Fibroblast of upper back skin (primary cell): ENCODE results near the gene KCP.
A peak's percentile ranks its signal among the peaks of the same experiment; 100 is the strongest.

ENCODE experiments used
- DNase-seq: peaks from one replicate; pipeline ENCODE4 v3.0.0-alpha.2; 2013

Gene KCP

DNA sequence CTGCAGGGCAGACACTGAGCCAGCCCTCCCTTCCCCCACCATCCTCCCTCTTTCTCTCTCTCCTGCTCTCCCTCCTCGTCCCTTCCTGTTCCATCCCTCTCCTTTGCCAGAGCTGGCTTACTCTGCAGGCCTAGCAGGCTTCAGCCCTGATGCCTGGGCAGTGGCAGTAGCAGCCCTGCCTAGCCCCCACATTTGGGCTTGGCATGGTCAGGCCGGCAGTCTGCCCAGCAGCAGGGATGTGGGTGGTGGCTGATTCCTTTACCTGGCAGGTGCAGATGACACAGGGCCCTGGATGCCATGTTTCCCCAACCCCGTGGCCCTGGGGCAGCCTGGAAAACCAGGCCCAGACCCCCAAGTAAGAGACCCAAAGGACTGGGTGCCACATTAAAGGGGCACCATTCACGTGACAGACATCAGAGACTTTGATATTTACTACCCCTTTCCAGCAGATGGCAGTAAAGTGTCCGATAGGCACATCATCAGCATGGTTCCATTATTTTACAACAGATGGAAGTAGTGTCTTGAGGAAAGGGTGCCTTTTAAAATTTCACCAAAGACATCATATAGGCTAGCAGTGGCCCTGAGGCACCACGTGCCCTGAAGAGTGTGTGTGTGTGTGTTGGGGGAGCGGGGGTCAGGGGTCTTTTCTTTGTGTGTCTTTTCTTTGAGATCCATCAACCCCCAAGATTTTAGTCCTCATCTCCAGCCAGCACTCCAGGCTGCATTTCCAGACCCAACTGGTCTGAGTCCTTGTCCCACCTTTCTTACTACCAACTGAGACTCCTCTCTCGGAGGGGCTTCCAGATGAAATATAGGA, 5.9 kb downstream of the KCP start:
- DNase-seq, result peak; percentile 44

DNA sequence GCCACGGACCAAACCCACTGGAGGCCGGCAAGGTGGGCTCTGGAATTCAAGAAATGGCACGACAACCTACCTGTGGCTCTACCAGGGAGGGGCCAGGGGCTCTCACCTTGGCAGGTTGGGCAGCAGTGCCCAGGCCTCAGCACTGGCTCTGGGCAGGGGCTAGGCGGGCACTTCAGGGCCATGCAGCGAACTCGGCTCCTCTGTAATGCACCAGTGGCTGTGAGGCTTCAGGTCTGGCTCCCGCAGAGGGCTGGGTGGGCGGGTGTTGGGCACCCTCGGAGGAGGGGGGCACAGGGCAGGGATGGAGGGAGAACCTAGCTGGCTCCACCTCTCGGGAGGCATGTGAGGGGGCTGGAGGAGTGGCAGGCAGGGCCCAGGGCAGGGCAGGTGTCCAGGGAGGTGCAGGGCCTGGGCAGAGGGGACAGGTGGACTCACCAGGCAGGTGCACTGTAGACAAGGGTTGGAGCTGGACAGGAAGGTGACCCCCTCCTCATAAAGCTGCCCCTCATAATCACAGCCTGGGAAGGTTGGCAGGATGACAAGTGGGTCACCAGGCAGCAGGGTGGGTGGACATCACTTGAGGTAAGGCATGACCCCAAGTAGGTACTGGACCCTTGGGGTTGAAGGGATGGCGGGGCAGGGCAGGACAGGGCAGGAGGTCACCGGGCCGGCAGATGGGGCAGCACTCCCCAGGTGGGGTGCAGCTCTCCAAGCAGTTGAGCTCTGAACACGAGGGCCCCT, 6.7 kb downstream of the KCP start:
- no peak for DNase-seq

DNA sequence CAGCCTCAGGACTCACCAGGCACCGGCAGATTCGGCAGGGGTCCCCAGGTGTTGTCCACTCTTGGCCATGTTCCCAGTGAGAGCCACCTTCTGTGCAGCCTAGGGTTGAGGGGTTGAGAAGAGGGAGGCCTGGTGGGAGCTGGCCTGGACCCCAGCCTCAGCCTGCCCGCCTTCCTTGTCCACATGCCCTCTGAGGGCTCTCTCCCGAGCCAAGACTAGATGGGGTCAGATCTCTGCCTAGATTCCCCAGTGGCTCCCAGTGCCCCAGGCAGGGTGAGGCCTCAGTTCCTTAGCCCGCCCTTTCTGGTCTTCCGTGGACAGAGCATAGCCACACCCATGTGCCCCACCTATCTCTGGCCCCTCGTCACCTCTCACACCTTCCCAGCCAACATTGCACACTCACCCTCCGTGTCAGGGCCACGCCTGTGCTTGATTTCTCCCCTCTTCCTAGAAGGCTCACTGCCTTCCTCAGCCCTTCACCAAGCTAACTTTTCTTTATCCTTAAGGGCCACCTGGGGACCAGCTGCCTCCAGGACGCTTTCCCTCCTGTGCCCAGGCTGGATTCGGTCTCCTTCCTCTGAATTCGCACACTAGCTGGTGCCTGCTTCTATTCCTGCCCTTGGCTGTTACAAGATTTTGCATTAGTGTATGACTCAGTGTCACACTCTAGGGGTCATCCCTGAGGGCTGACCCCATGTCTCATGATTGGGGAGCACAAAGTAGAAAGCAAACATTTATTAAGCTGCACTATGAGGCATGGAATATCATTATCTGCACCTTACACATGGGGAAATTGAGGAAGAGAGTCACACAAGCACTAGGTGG, 7.5 kb downstream of the KCP start:
- DNase-seq, result no peak

DNA sequence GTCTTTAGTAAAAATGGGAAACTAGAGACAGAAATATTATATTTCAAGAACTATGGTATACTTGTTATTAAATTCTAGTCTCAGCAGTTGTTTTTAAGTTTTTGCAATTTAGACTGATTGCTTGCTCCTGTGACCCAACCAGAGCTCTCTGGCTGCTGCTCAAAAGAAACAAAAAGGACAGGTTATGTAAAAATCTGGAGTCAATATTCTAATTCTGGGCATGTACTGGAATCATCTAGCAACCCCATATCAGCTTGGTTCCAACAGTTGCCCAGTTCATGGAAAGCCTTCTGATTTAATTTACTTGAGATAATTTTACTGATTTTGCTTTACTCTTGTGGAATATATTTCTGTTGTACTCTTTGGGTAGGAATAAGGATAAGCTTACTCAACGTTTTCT, 10.3 kb downstream of the KCP start:
- no peak for DNase-seq

DNA sequence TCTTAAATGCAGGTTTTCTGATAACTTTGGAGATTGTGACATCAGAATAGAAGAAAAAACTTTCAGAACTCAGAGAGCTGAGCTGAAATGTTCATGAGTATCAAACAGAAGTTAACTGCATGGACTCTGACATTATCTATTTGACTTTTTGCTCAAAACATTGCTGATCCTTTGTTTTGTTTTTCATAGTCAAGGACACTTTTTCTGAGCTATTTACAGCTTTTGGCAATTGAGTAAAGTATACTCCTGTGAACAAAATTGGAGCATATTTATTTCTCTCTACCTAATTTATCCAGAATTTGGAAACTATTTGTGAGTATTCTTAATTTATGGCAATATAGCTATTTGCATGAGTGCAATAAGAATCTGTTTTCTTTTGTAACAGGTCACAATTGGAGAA, 11.1 kb downstream of the KCP start:
- DNase-seq, result no peak

DNA sequence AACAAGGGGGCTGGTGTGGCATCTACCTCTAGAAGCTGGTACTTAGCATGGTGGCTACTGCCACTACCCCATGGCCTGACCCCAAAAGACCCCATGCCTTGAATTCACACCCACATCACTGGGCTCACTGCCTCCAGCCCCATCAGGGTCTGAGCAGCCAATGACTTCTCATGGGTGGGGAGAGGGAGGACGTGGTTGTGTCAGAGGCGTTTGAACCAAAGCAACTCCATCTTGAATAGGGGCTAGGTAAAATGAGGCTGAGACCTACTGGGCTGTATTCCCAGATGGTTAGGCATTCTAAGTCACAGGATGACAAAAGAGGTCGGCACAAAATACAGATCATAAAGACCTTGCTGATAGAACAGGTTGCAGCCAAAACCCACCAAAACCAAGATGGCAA, 15.2 kb downstream of the KCP start:
- DNase-seq, result no peak

DNA sequence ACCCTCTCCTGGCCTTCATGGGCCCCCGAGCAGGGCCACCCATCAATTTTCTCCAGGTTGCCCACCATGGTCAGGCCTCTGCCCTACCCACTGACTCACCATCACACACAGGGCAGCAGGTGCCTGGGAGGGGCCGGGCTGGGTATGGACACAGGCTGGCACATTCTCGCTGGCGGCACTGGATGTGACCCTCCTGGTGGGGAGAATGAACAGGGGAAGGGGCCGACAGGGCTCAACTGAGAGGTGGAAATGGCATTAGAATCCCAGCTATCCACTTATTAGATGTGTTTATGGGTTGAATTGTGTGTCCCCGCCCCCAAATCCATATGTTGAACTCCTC, 16.4 kb downstream of the KCP start:
- DNase-seq, result no peak

DNA sequence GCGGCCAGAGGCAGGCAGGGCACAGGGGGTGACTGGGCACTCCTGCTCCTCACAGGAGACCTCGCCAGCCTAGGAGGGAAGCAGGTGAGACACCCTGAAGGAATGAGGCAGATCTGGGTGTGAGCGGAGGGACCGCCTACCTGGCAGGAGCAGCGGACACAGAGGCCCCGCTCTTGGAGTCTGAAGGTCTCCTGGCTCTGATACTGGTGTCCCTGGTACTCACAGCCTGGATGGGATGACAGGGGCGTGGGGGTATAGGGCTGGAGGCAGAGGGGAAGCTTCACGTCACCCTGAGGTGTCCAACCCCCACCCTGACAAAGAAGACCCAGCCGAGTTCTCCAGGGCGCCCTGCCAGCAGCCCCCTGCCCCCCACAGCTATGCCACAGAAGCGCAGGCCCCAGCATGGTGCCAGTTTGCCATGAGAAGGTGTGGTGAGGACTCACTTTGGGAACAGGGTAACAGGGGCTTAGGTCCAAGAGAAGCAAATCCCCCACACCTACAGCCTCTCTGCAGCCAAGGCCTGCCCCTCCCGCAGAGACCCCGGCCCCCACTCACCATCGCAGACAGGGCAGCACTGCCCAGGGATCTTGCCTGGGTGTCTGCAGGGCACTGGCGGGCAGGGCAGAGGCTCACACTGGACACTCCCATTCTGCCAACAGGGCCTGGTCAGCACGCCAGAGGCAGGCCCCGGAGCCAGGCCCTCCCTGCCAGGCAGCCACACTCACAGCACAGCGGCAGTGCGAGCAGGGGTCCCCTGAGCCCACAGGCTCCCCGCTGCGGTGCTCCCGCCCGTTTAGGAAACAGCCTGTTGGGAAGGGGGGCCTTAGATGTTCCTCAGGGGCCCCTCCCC, 17.0 kb downstream of the KCP start:
- no peak for DNase-seq

DNA sequence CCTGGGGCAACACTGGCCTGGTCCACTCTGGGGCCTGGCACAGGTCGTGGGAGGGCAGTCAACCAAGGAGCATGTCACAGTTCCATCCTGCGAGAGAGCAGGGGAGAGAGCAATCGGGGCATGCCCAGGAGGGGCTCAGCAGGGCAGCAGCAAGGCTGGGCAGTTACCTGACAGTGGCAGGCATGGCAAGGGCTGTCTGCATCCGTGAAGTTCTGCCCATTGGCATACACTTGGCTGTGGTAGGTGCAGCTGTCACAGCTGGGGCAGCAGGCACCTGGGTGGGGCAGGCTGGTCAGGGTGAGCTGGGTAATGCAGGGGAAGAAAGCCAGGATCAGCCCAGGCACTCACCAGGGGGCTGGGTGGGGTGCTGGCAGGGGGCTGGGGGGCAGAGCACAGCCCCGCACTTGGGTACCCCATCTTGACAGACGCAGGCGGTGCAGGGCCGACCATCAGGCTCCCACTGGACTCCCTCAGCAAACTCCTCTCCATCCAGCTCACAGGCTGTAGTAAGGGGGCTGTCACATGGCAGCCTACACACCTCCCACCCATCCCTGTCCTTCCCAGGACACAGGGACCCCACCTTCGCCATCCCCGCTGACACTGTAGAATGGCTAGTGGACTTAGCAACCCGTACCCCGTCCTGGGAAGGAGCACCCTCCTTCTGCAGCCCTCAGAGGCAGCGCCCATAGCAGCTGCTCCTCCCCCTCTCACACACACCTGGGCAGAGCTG, 17.8 kb downstream of the KCP start:
- DNase-seq, result no peak

DNA sequence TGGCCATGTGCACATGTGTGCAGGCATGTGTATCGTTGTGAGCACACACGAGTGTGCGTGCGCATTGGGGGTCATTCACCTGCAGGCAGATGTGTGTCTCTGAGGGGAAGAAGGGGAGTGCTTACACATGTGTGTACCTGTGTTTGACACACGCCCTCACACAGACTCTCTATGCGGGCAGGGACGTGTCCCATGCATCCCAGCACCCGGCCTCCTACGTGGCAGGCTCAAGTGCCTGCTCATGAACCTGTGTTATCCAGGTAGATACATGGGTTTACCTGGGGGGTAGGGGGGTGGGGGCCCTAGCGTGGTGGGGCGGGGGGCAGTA, 18.6 kb downstream of the KCP start:
- DNase-seq, result no peak

DNA sequence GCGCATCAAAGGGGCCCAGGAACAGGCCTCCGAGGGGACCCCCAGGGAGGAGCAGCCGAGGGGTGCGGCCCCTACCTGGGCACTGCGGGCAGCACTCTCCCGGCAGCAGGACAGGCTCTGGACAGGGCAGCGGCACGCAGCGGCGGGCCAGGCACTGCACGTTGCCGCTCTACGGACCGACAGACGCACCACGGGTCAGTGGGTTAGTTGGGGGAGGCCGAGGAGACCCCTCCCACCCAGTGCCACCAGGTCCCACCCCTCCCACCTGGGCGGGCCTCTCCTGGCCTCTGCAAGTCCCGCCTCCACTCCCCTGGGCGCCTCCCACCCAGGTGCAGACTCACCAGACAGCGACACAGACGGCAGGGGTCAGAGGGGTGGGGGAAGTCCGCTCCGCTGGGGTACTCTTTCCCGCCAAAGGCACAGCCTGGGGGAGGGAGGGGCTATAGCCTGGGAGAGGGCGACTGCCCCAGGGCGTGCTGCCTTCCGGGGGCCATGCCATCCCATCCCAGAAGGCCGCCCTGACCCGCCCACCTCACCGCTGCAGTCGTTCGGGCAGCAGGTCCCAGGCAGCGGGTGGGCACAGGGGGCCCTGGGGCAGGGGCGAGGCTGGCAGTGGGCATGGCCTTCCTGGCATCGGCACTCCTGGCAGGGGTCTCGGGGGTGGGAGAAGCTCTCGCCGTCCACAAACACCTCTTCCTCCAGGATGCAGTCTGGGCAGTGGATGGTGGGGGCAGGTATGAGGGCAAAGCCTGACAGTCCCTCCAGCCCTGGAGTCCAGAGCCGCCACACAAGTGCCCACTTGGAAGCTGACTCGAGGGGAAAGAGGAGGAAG, 19.2 kb downstream of the KCP start:
- no peak for DNase-seq

DNA sequence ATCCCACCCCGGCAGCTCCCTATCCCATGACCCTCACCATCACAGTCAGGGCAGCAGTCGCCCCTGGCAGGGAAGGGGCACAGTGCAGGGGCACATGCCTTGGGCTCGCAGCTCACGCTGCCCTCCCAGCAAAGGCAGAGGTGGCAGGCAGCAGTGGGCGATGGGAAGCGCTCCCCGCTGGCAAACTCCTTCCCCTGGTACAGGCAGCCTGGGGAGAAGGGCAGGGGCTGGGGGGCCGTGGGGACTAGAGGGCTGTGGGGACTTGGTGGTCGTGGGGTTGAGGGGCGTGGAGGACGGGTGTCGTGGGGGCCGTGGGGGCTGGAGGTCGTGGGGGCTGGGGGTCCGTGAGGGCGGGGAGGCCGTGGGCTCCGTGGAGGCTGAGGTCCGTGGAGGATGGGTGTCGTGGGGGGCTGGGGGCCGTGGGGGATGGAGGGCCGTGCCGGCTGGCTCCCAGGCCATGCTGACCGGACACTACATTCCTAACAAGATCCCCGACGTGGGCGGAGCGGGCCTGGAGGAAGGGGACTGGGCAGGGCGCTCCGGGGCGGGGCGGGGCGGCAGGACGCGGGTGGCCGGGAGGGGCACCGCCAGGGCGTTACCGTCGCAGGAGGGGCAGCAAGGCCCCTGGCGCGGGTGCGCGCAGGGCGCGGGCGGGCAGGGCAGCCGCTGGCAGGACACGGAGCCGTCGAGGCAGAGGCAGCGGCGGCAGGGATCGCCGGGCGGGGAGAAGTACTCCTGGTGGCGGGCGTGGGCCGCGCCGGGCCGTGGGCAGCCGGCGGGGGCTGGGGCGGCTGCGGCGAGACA, 20.0 kb downstream of the KCP start:
- no peak for DNase-seq

DNA sequence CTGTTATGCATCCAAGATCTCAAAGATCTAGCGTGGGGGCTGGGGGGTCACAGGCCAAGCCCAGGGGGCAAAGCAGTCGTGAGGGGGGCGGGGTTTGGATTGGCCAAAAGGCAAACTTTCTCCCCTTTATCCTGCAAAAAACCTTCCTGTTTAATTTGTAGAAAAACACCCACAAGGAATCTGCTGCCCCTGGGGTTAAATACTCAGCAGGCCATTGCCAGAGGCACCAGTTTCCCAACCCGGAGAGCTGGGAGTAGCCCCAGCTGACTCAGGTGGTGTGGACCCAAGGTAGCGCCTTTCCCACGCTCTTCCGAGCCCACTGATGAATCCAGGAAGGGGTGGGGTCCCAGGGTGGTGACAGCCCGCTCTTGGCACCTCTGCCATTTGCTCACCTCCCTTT, 21.4 kb downstream of the KCP start:
- DNase-seq, result no peak

DNA sequence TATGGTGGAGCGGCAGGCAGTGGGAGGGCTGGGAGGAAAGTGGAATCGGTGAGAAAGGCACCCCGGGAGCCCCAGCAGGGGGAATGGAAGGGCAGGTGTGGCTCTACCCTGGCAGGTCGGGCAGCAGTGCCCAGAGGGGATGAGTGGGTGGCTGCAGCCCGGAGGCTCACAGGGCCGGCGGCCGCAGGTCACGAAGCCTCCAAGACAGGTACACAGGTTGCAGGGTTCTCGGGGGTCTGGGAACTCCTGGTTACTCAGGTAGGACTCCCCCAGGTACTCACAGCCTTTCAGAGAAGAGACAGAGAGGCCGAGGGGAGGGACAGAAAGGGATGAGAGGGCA, 21.8 kb downstream of the KCP start:
- no peak for DNase-seq

DNA sequence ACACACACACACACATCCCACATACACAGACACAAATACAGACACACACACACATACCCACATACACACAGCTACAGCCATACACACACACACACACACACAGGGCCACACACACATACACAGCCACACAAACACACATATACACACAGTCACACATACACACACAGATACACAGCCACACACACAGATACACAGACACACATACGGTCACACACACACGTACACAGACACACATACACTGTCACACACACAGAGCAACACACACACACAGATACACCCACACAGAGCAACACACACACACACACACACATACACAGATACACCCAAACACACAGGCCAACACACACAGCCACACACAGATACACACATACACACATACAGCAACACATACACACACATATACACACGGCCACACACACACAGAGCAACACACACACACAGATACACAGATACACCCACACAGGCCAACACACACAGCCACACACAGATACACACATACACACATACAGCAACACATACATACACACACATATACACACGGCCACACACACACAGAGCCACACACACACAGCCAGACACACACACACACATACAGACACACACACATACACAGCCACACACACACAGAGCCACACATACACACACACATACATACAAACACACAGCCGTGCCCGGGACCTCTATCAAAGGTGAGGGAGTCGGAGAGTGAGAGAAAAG, 22.3 kb downstream of the KCP start:
- DNase-seq, result no peak

DNA sequence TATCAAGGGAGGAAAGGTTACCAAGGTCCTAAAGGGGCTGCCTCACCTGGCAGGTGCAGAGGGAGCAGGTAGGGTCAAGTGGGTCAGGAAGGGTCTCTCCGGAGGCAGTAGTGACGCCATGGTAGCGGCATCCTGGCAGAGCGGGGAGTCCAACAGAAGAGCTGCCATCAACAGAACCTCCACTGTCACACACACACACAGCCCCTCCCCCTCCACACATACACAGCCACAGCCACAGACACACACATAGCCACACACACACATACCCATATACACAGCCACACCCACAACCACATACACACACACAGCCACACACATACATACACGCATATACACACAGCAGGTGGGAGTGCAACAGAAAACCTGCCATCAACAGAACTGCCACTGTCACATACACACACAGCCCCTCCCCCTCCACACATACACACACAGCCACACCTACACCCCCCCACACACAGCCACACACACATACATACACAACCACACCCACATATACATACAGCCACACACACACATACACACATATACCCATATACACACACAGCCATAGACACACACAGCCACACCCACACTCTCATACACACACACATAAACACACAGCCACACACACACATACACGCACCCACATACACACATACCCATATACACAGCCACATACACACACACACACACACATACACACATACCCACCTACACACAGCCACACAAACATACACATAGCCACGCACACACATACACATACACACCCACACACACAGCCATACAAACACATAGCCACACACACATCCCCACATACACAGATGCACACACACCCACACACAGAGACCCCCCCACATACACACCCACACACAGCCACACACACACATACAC, 23.1 kb downstream of the KCP start:
- no peak for DNase-seq

DNA sequence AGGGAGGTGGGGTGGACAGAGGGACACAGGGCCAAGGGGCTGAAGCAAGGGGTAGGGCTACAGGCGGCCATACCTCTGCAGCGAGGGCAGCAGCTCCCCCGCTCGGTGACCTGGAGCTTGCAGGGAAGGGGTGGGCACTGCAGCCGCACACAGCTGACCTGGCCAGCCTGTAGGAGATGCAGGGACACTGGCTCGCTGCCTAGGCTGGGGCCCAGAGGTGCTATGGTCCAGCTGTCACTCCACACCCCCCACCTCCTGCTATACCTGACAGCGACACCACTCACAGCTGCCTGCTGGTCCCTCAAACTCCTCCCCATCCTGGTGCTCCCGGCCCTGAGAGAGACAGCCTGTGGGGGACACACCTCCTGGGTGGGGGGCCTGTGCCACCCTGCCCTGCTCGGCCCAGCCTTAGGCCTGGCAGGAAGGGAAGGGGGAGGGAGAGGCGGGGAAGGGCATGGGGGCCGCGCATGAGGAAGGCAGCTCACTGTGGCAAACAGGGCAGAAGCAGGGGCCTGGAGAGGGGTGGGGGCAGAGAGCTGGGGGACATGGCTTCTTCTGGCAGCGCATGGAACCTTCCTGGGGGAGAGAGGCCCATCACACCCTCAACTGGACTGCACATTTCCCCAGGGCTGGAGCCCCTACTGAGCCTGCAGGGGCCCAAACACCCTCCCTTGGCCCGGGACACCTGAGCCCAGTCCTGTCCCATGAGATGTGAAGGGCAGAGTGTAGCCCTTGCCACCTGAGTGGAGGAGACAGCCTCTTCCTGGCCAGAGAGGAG, 23.9 kb downstream of the KCP start:
- DNase-seq, result no peak
